ENCODE measurements around the gene ECE1.

Gene ECE1

DNA sequence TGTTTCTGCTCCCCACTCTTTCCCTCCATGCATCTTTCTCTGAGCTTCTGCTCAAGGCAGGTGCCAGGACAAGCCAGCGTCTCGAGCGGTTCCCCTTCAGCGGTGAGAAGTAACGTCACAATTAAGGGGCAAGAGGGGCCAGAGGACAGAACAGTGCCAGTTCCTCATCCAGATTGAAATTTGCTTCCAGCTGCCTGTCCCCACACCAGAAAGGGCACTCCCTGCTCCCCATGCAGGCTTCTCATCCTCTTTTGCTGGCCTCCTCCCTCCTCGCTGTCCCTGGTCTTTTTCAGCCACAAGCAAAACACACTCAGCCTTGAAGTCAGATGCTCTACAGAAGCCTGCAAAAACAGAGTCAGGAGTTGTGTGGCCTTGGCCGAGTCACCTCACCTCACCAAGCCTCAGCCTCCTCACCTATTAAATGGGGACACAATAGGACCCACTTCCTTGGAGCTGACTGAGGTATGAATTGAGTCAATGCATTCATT, 35.0 kb upstream of the ECE1 start:
- DNase-seq, result peak; percentile 83

DNA sequence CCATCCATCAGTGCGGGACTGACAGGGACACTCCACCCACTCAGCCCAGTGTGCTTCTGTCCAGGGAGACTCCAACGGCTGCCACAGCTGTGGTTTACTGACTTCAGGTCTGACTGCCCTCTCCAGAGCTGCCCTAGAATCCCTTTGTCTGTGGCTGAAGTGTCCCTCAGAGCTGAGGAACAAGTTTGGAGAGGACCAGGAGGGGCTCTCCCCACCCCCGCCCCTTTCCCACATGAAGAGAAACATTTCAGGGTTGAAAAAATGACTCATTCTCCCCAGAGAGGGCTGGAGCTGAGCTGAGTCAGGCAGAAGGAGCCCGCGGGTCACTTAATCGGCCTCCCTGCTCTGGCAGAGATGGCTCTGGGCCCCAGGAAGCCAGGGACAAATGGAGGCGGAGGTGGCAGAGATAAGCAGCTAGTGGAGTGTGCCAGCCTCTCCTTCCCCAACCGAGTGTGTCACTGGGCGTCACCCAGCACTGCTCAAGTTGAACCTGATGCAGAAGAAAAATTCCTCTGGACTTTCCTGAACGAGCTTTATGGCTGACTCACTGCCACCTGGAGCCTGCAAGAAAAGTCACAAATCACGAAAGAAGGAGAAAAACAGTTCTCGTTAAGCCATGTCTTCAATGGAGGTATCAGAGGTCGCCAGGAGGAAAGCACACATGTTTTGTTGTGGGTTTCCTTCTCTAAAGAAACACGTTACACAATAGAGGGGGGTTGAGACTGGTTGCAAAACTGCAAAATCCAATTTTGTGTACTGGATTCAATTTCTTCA, 34.3 kb upstream of the ECE1 start:
- DNase-seq, result peak; percentile 83

DNA sequence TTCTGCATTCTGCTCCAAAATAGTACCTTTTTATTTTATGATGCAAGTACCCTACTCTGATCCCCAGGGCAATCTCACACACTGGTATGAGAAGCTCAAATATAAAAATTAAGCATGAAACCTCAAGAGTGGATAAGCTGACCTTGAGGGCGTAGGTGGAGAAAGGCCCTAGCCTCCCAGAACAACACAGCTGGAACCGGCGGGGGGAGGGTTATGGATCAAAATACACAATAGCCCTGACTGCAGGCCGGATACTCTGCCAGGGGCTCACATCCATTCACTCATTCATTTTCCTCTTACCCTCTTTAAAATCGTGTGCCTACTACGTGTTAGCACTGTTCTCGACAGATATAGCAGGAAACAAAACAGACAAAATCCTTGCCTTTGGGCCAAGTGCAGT, 32.8 kb upstream of the ECE1 start:
- no peak for DNase-seq

DNA sequence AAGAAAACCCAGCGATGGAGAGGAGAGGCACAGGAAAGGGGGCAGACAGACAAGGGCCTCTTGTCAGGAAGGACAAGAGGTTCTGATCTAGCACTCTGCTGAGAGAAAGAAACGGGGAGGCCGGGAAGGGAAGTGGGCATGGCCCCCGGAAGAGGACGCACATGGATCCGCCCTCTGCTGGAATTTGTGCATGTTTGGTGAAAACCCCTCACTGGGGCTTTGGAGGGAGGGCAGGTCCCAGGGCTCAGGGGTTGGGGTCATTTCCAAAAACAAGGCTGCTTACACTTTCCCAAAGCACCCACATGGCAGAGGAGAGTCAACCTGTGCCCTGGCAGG, 32.4 kb upstream of the ECE1 start:
- DNase-seq, result no peak

DNA sequence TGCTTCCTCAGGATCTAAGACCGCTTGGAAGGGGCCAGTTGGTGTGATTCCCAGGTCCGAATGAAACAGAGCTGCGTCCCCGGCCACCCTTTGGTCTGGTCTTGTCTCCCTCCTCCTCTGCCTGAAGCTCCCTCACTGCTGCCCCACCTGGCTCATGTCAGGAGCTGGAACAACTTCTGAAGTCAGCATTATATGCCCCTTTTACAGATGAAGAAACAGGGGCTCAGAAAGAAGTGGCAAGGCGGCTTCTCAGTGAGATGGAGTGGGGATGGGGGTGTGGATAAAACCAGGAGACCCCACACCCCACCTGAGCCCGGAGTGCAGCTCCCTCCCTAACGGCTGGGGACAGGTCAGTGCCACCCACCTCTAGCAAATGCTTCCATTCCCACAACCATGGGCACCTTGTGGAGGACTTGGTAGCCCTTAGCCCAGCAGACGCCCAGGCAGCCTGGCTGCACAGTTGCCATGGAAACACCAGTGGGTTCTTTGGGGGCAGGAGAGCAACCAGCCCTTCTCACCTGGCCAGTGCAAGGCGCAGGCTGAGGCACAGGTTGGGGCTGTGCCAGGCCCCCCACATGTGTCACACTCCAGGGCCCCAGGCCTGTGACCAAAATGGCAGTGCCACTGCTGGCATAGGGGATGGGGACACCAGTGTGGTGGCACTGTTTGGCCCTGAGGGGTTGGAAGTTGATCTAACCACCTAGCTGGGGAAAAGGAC, 31.9 kb upstream of the ECE1 start:
- no peak for DNase-seq

DNA sequence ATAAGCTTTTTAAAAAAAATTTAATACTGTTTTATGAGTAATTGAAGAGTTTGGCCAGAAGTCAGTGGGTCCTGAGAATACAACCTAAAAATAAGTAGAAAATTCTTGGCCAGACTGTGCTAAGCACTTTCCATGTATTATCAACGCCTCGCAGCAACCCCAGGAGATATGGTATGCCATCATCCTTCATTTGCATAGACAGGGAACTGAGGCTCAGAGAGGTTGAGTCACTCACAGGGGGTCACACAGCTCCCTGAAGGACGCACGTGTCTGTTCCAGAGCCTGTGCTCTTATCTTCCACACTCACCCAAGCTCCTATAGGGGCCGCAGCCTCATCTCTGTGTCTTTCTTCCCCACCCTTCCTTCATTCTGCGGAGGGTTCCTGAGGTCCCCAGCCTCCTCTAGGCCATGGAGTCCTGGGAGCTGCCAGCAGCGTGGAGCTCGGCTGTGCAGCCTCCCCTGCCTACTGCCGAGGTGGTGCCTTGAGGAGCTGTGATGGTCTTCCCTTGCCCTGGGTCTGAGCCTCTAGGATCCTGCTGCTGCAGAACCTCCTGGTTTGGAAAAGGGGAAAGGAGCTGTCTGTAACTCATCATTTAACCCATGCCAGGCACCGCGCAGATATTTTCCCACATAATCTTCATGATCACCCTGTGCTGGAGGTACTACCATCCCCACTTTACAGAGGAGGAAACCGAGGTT, 30.3 kb upstream of the ECE1 start:
- no peak for DNase-seq

DNA sequence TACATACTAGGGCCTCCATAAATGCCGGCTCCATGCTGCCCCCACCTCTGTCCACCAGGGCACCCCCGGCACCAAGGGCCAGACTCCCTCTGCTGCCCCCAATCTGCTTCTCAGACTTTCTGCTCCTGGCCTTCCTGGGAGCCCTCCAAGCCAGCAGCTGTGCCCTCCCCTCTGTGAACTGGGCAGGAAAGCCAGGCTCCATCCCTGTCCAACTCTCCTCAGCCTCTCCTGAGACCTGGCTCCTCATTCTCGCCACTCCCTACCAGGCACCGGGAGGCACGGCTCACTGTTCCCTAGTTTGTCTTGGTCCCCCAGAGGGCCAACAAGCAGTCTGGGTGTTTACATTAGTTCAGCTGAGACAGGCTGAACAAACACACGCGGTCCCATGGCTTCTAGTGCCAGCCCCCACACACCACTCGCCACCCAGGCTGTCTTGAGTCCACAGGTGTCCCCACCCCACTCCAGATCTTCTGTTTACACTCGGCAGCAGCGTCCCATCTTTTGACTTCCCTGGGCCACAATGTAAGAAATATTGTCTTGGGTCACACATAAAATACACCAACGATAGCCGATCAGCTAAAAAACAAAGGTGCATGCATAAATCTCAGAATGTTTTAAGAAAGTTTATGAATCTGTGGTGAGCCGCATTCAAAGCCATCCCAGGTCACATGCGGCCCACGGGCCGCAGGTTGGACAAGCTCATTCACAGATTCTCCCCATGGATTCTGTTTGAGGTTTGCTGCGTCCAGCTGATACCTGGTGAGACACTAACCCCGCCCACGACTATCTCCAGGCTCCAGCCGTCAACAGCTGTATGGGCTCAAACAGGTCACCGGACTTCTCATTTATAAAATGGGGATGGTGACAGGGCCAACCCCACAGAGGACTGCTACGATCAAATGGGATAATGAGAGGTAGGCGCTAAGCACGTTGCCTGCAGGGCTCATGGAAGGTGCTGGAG, 29.5 kb upstream of the ECE1 start:
- no peak for DNase-seq

DNA sequence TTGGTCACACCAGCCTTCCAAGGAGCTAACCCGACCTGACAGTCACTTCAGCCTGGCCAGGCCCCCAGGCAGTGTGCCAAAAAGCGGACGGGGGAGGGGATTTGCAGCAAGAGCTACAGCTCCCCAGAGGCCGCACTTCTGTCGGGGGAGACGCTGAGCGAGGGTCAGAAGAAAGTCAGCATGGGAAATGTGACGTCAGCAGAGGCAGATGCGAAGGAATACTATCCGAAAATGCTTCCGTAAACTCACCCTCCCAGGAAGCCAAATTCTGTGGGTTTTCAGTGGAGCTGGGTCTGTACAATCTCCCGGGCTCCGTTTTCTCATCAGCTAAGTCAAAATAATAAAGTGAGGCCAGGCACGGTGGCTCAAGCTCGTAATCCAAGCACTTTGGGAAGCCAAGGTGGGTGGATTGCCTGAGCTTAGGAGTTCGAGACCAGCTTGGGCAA, 28.5 kb upstream of the ECE1 start:
- DNase-seq, result no peak

DNA sequence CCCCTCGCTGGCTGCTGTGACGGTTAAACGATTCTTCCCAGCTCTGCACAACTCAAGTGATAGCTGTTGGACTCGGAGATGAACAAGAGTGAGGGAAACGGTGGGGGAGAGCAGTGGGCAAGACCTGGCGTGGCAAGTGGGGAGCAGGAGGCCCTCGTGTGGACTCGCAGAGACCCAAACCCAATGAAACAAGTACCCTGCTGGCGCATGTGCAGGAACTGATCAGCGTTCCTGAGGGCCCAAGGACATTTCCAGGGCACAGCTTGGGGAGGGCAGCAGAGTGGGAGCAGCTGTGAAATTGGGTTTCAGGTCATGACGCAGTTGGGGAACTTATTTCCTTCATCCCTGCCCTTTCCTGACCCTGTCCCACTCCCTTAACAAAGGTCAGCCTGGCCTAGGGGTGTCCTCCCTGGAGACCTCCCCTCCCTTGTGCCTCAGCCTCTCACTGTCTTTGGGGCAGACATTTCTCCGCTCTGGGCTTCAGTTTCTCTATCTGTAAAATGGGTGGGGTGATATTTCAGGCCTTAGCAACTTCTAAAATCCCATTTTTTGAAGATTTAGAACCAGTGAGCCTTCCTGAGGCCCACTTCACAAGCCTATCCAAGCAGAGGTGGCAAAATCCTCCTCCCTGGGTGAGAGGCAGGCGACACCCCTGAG, 27.9 kb upstream of the ECE1 start:
- DNase-seq, result no peak

DNA sequence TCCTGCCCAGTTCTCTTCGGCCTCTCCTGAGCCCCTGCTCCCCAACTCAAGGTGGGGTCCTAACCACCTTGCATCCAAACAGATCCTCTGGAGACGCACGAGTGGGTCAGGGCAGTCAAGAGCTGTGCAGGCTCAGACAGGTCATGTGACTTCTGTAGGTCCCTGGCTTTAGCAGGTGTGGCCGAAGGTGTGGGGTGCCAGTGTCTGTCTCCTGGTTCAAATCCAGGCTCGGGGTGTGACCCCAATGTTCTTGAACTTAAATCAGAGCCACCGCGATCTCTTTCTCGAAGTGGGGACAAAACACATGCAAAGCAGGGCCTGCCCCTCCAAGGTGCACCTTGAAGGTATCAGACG, 27.4 kb upstream of the ECE1 start:
- no peak for DNase-seq

DNA sequence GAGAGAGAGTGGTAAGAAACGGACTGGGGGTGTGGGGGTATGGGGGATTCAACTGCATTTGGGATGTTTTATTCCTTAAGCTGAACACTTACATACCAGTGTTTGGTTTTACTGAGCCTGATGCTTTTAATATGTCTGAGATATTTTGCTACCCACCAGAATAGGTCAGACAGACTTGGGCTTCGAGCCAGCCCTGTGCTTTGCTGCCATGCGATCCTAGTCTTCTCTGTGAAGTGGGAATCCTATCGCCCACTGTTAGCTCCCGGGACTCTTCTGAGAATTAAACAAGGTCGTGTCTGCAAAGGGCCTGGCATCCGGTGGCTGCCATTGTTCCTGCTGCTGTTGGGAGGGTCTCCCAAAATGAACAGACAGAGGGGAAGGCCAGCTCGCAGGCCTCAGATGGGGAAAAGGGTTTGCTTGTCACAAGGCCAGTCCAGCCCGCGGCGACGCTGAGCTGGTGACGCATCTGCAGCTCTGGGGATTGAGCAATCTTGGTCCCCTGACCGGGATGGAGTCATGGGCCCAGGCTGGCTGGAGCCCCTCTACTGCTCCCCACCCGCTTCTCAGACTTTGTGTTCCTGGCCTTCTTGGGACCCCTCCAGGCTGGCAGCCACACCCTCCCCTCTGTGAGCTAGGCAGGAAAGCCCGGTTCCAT, 26.9 kb upstream of the ECE1 start:
- peak; percentile 51 for DNase-seq

DNA sequence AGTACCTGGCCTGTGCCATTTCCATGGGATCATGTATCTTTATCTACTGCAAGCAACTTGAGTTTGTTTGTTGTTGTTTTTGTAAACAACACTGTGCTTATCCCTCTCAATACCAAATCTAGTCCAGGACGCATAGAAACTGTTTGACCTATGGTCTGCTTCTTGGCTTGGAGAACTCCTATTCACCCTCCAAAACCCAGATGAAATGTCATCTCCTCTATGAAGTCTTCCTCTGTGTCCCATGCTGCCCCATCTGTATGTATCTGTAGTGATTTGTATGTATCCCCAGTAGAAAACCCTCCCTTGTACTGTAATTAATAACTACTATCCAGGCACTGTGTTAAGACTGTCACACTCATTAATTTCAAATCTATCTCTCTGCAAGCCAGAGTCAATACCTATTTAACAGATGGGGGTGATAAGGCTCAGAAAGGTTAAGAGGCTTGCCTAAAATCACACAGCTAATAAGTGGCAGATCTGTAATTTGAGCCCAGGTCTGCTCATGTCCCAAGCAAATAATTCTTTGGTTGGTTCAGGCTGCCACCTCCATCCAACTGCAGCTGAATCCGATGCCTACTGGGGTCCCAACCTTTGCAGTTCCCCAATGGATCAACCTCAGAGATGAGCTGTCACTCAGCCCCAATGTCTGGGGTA, 24.6 kb upstream of the ECE1 start:
- DNase-seq, result no peak

DNA sequence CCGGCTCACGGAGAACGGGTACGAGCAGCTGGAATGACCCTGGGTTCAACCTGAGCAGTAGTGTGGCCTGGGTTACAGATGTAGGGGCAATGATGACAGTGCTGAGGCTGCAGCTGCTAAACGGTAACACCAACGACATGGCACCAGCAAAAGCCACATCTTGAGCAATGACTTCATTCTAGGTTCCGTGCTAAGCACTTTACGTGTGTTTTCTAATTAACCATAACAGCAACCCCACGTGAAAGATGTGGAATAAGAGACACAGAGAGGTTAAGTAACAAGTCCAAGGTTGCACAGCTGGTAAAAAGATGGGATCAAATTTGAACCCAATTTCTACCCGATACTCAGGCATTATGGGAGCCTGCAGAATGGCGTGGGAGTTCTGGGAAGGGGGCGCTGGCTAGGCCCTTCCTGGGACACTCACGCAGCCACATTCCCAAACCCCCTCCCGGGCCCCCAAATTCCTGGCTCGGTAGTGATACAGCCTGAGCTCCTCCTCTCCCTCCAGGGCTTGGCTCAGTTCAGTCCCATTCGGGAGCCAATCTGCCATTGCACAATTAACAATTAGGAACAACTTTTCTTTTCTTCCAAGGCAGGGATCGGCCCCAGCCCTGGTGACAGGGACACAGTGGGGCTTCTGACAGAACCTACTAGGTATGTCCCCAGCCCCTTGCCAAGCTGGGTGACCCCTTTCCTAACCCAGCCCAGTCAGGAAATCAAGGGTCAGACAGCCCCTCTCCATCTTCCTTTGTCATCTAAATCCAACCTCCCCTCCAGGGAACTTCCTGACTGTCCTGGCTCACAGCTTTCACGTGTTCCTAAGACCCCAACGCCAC, 23.8 kb upstream of the ECE1 start:
- DNase-seq, result peak; percentile 88

DNA sequence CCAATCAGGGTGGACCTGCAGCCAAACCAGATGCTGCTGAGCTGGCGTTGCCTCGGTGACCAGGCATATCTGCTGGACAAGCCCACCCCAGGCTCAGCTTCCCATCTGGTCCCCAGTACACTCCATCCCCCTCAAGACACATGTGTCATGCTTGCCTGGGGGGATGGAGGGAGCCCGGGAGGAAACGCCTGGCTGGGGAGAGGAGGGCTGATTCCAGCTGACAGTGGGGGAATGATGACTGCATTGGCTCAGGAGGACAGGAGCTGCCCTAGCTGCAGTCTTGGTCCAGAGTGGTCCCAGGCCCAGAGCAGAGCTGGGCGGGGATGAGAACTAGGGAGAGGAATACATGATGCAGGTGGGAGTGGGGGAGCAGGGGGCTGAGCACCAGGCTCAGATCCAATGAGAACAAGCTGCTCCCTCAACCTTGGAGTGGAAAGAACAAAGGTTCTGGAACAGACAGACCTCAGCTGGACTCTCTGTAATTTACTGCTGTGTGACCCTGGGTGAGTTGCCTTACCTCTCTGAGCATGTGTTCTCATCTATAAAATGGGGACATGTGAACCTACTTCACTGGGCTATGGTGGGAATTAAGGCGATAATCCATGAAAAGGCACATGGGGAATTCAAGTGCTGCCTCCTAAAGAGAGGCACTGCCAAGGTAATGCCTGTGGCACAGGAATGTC, 23.1 kb upstream of the ECE1 start:
- no peak for DNase-seq

DNA sequence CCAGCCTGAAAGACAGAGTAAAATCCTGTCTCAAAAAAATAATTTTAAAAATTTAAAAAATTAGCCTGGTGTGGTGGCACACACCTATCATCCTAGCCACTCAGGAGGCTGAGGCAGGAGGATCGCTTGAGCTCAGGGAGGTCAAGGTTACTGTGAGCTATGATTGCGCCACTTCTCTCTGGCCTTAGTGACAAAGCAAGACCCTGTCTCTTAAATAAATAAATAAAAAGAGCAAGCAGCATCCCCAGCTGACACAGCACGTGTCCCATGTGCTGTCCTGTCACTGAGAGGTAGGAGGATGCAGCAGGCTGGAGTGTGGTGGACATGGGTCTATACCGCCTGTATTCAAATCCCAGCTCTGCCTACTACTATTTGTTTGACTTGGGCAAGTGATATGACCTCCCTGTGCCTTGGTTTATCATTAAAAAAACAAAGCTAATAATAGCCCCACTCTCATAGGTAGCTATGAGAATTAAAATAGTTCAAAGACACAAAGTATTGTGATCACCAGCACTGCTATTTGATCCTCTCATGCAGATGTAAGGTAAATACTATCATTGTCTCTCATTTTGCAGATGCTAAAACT, 22.2 kb upstream of the ECE1 start:
- no peak for DNase-seq

DNA sequence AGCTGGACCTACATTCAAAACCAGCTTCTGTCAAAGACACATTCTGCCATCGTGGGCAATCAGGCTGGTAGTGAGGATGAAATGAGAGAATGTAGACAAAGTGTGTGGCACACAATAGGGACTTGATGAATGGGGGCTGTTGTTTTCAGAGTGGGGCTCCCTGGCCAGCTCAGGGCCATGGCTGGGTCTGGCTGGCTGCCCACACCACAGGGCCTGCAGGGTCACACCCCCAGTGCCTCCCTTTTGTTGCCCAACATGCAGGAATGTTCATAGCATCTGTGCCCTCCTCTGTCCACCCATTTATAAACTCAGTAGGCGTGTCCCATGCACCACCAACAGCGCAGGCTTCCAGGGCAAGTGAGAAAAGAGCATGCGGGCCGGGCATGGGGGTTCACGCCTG, 20.8 kb upstream of the ECE1 start:
- no peak for DNase-seq

DNA sequence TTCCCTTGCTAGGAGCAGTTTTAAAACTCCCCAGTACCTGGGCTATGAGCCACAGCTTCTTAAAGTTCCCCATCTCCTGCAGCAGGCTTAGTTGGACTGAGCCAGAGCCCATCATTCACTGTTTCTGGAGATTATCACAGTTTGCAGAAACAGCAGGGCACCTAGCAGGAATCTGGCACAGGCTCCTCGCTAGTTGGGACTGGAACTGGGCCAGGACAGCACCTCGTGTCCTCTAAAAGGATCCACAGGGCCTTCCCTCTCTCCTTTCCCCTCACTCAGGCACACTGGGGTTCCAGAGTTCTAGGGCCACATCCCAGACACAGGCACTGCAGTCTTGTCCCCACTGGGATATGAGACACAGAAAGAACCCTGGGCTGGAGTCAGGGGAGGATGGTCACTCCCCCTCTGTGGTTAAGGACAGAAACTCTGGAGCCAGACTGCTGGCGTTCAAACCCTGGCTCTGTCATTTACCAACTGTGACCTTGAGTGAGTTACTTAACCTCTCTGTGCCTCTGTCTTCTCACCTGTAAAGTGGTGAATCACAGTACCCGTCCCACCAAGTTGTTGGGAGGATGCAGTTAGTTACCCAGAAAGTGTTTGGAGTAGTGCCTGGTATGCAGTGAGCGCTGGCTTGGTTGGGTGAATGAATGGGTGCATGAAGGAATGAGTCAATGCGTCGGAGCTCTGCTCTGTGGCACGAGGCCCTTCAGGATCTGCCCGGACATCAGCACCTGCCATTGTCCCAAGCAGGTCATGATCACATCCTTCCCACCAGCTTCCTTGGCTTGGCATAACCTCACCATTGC, 18.8 kb upstream of the ECE1 start:
- DNase-seq, result no peak

DNA sequence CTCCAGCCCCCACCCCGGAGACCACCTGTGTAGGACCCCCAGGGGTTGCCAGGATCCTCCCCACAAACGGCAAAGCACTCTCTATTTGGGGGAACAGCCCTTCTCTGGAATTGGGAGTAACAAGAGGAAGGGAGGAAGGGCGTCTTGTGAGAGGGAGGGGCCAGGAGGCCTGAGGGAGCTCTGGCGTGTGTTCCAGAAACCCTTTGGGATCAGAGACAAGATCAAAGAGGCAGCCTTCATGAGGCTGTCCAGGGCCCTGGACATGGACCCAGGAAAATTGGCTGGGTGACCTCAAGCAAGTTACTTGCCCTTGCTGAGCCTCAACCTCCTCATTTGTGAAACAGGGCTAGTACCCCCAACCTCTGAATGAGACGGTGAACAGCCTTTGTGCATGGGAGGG, 18.1 kb upstream of the ECE1 start:
- DNase-seq, result no peak

Measured in MV-4-11 (cell line).